Body of pancreas (tissue), 4 donors: ENCODE results near the gene NINL. TPM values are rescaled to one million over a fixed set of nuclear protein-coding genes. Genes with fewer than 3 reads are reported as not detected.
"Not testable (repeated sequence)": the region's sequence is repeated elsewhere in the genome, so short reads cannot be mapped to it uniquely, and the experiment has no call there.

ENCODE experiments used
- ATAC-seq: fragments of 150-250 bp; one replicate; pipeline ENCODE4 v1.9.1; 2016
- DNase-seq, 4 donors: peaks; one replicate each; pipeline ENCODE4 v3.0.0-alpha.2; 2019
- H3K27ac ChIP-seq, 4 donors: fragments of 200-600 bp; sonication (generic); 1 replicate in 3 of 4; 2 replicates in 1 of 4; pipeline versions ENCODE4 v1.5.1 to v1.6.1; 2016 to 2019; ENCODE audit warnings: mild to moderate bottlenecking in 1 of 4, mixed read lengths in 1 of 4, moderate library complexity in 1 of 4
- H3K27me3 ChIP-seq, 2 donors: fragments of 200-600 bp; sonication (generic); one replicate each; pipeline ENCODE4 v1.6.0; 2016; ENCODE audit warnings: mild to moderate bottlenecking in 1 of 2
- H3K36me3 ChIP-seq, 2 donors: fragments of 200-600 bp; sonication (generic); replicated peaks in 1 of 2; 2 replicates each; pipeline ENCODE4 v1.5.1; 2016; ENCODE audit warnings: low read depth in 2 of 2; ENCODE audit not compliant: insufficient read depth in 1 of 2
- H3K4me1 ChIP-seq: fragments of 200-600 bp; sonication (generic); one replicate; pipeline ENCODE4 v1.6.0; 2016
- H3K4me3 ChIP-seq, 2 donors: fragments of 200-600 bp; sonication (generic); 1 replicate in 1 of 2; 2 replicates in 1 of 2; pipeline ENCODE4 v1.5.1; 2016 to 2019
- H3K9me3 ChIP-seq, 3 donors: fragments of 200-600 bp; sonication (generic); 1 replicate in 2 of 3; 2 replicates in 1 of 3; pipeline ENCODE4 v1.5.1; 2016
- CTCF ChIP-seq, 7 experiments: fragments of 450-650 bp in 4 of 7; fragments of 200-600 bp in 3 of 7; sonication (generic) in 3 of 7; IDR thresholded peaks; one replicate each; pipeline ENCODE4 v1.5.1; 2016 to 2019; ENCODE audit warnings: antibody characterized with exemption in 7 of 7
- POLR2A ChIP-seq, 3 donors: fragments of 450-650 bp; IDR thresholded peaks; one replicate each; pipeline ENCODE4 v1.6.1; 2016; ENCODE audit warnings: antibody characterized with exemption in 3 of 3, mild to moderate bottlenecking in 2 of 3
- WGBS, 2 donors: methylation state at CpG; one replicate each; pipeline ENCODE4 v1.1.5; 2017; 5-methylcytosine and 5-hydroxymethylcytosine counted together
- intact Hi-C: fragments of 100-400 bp; cut with DNase I; formaldehyde crosslinking; loops from one replicate; pipeline ENCODE4 v1.15.1; 2023
- total RNA-seq, 2 donors: library from RNA; depleted of rRNA; stranded (reverse); fragments of >200 nt; gene quantifications; one replicate each; pipeline ENCODE4 v1.1.0, GENCODE V29; 2016

NINL gene
- total RNA-seq, 2 donors from 2014 or later, result 6.7 to 34.9 TPM

- intact Hi-C loops, result no loop called here
- Histone ChIP-seq H3K27ac (no peak overlapping the region), H3K27me3 (no peaks in the 10 kb centered on the region), H3K4me1 (no peaks in the 10 kb centered on the region), H3K9me3 (no peaks in the 10 kb centered on the region), H3K4me3 (no peak overlapping the region), H3K36me3 (no peaks in the 10 kb centered on the region)
- no peak for DNase-seq
- 27 to 35% methylated on average over 1 of the region's 1 CpG for WGBS, 2 donors
- ATAC-seq, result no peak
- no peak for TF ChIP-seq CTCF (IDR thresholded peaks at IDR 0.05)
- no peak for TF ChIP-seq POLR2A (IDR thresholded peaks at IDR 0.05)
Observed at GRCh38 chr20:25606094-25606695, 20.9 kb upstream of the NINL start.

GRCh38 chr20:25605148-25605547 lies 19.8 kb upstream of the NINL start:
- H3K27ac ChIP-seq, result no peak overlapping the region
- H3K4me1 ChIP-seq, result no peaks in the 10 kb centered on the region
- TF ChIP-seq POLR2A (IDR thresholded peaks at IDR 0.05) (no peak), CTCF (IDR thresholded peaks at IDR 0.05) (no peak)
- H3K9me3 ChIP-seq, result no peaks in the 10 kb centered on the region
- DNase-seq (no peak), ATAC-seq (no peak)
- H3K4me3 ChIP-seq, result no peak overlapping the region
- no peaks in the 10 kb centered on the region for H3K36me3 ChIP-seq
- no peaks in the 10 kb centered on the region for H3K27me3 ChIP-seq
- intact Hi-C loops, result no loop called here
- WGBS, 2 donors, result 70 to 71% methylated on average over 7 of the region's 7 CpGs

DNA sequence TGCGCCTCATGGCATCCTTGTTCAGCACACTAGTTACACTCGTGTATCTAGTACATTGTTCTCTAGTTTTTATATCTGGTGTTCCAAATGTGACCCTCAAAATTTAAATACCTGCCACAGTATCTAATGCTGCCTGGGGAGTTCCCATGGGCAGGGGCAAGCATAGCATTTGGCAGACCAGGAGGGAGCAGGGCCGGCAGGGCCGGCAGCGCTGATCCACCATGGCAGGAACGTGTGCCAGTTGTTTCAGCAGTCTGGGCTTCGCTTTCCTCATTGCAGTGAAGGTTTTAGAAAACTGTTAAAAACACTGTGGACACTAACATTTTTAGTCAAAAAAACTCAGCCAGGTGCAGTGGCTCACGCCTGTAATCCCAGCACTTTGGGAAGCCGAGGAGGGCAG lies 19.3 kb upstream of the NINL start:
- intact Hi-C loops, result no loop called here
- Histone ChIP-seq H3K27me3 (no peaks in the 10 kb centered on the region), H3K4me1 (no peaks in the 10 kb centered on the region), H3K36me3 (no peaks in the 10 kb centered on the region), H3K4me3 (no peak overlapping the region), H3K27ac (no peak overlapping the region), H3K9me3 (no peaks in the 10 kb centered on the region)
- DNase-seq, result no peak
- TF ChIP-seq POLR2A (IDR thresholded peaks at IDR 0.05) (no peak), CTCF (IDR thresholded peaks at IDR 0.05) (no peak)
- ATAC-seq, result no peak
- WGBS, 2 donors, result 86 to 88% methylated on average over 9 of the region's 9 CpGs

DNA sequence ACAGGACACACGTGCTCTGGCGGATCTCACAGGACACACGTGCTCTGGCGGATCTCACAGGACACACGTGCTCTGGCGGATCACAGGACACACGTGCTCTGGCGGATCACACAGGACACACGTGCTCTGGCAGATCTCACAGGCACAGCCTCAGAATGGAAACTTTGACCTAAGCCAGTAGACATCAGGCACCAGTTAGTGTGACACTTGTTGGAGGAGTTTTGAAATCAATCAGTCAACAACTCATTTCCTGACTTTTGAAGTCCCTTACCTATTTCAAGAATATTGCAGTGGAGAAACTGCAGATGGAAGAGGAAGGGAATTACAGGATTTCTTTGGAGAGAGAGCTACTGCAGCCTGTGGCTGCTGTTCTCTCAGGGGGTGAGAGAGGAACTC lies 17.6 kb upstream of the NINL start:
- H3K4me3 ChIP-seq, H3K36me3 ChIP-seq, DNase-seq, H3K4me1 ChIP-seq, H3K27me3 ChIP-seq, H3K27ac ChIP-seq, intact Hi-C loops, ATAC-seq, H3K9me3 ChIP-seq: not testable (repeated sequence)
- 87% methylated on average over 3 of the region's 9 CpGs; no CpG with 5 or more reads in 1 of the 2 donors for WGBS, 2 donors

DNA sequence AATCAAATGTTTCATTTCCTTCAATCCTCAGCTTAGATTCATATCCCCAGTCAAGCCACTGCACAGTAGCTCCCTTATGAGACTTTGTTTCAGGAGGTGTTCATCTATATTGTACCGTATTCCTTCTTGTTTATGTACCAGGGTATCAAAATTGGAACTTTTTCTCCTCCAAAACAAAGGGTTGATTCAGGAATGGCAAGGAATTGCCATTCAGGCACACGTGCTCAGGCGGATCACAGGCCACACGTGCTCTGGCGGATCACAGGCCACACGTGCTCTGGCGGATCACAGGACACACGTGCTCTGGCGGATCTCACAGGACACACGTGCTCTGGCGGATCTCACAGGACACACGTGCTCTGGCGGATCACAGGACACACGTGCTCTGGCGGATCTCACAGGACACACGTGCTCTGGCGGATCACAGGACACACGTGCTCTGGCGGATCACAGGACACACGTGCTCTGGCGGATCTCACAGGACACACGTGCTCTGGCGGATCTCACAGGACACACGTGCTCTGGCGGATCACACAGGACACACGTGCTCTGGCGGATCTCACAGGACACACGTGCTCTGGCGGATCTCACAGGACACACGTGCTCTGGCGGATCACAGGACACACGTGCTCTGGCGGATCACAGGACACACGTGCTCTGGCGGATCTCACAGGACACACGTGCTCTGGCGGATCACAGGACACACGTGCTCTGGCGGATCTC lies 17.0 kb upstream of the NINL start:
- H3K9me3 ChIP-seq, H3K36me3 ChIP-seq, H3K4me1 ChIP-seq, intact Hi-C loops, ATAC-seq, H3K4me3 ChIP-seq, DNase-seq, H3K27ac ChIP-seq, H3K27me3 ChIP-seq: not testable (repeated sequence)
- WGBS, 2 donors, result 89 to 91% methylated on average over 14 to 17 of the region's 39 CpGs

DNA sequence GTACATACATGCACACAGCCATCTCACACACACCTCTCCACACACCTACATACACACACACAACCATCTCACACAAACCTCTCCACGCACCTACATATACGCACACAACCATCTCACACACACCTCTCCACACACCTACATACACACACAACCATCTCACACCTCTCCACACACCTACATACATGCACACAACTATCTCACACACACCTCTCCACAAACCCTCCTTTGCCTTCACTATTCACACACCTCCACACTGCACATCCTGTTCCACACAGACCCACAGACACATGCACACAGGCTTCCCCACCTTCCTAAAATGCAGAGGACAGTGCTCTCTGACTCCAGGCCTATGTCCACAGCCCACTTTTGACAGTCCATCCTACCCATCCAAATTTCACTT lies 16.3 kb upstream of the NINL start:
- Histone ChIP-seq H3K4me1 (no peaks in the 10 kb centered on the region), H3K9me3 (no peaks in the 10 kb centered on the region), H3K36me3 (no peaks in the 10 kb centered on the region), H3K4me3 (no peak overlapping the region), H3K27ac (no peak overlapping the region), H3K27me3 (no peaks in the 10 kb centered on the region)
- WGBS, 2 donors, result 82 to 90% methylated on average over 2 of the region's 2 CpGs
- TF ChIP-seq CTCF (IDR thresholded peaks at IDR 0.05) (no peak), POLR2A (IDR thresholded peaks at IDR 0.05) (no peak)
- ATAC-seq (no peak), DNase-seq (no peak)
- intact Hi-C loops, result no loop called here
